Measurements from ENCODE around the gene NDFIP2.
A peak's percentile ranks its signal among the peaks of the same experiment; 100 is the strongest.
"Not testable (repeated sequence)": the region's sequence is repeated elsewhere in the genome, so short reads cannot be mapped to it uniquely, and the experiment has no call there.

NDFIP2 gene

GRCh38 chr13:79566118-79566517 is 85.2 kb downstream of the NDFIP2 start:
- Histone ChIP-seq H3K4me2 (ENCODE audit: insufficient read depth, low read length, poor library complexity, severe bottlenecking) (no peak overlapping the region), H2BK5ac (ENCODE audit: low read length) (no peak overlapping the region), H3K9me3 (replicated peaks in 1 of 2; ENCODE audit: control insufficient read depth in 2 of 2, insufficient read depth in 1 of 2, low read depth in 1 of 2, low read length in 2 of 2) (peaks cover 0 to 8% of the 10 kb centered on the region in 2 donors), H3K79me1 (ENCODE audit: low read depth, low read length) (no peaks in the 10 kb centered on the region), H2AK5ac (ENCODE audit: low read depth, low read length) (no peak overlapping the region), H3K18ac (ENCODE audit: low read length) (no peak overlapping the region), H2BK12ac (ENCODE audit: low read length) (no peak overlapping the region), H3K4ac (ENCODE audit: low read length) (no peak overlapping the region), H2BK120ac (ENCODE audit: low read depth, low read length) (no peak overlapping the region), H3K23ac (ENCODE audit: low read depth, low read length, poor library complexity) (no peak overlapping the region), H3K4me1 (ENCODE audit: control insufficient read depth in 2 of 2, insufficient read depth in 1 of 2, low read depth in 1 of 2, low read length in 2 of 2) (no peaks in the 10 kb centered on the region), H4K91ac (ENCODE audit: low read depth, low read length, poor library complexity) (no peak overlapping the region), H3K36me3 (replicated peaks in 1 of 2; ENCODE audit: control insufficient read depth in 2 of 2, insufficient read depth in 2 of 2, low read length in 2 of 2) (no peaks in the 10 kb centered on the region), H2BK15ac (ENCODE audit: low read length) (no peak overlapping the region), H3K27ac (replicated peaks; ENCODE audit: low read length) (no peak overlapping the region), H3K9ac (ENCODE audit: low read depth, low read length, poor library complexity) (no peak overlapping the region), H2AFZ (ENCODE audit: low read length) (no peak overlapping the region), H3K4me3 (ENCODE audit: low read length in 2 of 2) (no peak overlapping the region), H4K8ac (ENCODE audit: low read depth, low read length) (no peak overlapping the region), H3K14ac (ENCODE audit: low read length) (no peak overlapping the region), H3K27me3 (ENCODE audit: control insufficient read depth in 3 of 3, insufficient read depth in 3 of 3, low read depth in 1 of 3, low read length in 3 of 3) (no peaks in the 10 kb centered on the region)
- no peak for DNase-seq (ENCODE audit: low spot score)
- WGBS, 2 donors (ENCODE audit: extremely low coverage in 2 of 2, insufficient read length in 2 of 2, insufficient replicate concordance in 1 of 2): no CpG with 5 or more reads among the region's 2 CpGs

- no peak overlapping the region for H3K4me2 ChIP-seq (ENCODE audit: insufficient read depth, low read length, poor library complexity, severe bottlenecking)
Measured at GRCh38 chr13:79571147-79571546, 90.2 kb downstream of the NDFIP2 start.

GRCh38 chr13:79573892-79574291 is 92.9 kb downstream of the NDFIP2 start:
- not testable (repeated sequence) for H3K36me3 ChIP-seq (replicated peaks in 1 of 2; ENCODE audit: control insufficient read depth in 2 of 2, insufficient read depth in 2 of 2, low read length in 2 of 2); DNase-seq (ENCODE audit: low spot score)

More at GRCh38 chr13:79571147-79571546, 90.2 kb downstream of the NDFIP2 start:
- Histone ChIP-seq H2AK5ac (ENCODE audit: low read depth, low read length) (no peak overlapping the region), H2BK15ac (ENCODE audit: low read length) (no peak overlapping the region), H3K23ac (ENCODE audit: low read depth, low read length, poor library complexity) (no peak overlapping the region), H2BK12ac (ENCODE audit: low read length) (no peak overlapping the region), H2AFZ (ENCODE audit: low read length) (no peak overlapping the region), H3K79me1 (ENCODE audit: low read depth, low read length) (no peaks in the 10 kb centered on the region), H4K8ac (ENCODE audit: low read depth, low read length) (no peak overlapping the region), H3K27me3 (ENCODE audit: control insufficient read depth in 3 of 3, insufficient read depth in 3 of 3, low read depth in 1 of 3, low read length in 3 of 3) (no peaks in the 10 kb centered on the region), H3K4me3 (ENCODE audit: low read length in 2 of 2) (no peak overlapping the region), H3K27ac (replicated peaks; ENCODE audit: low read length) (no peak overlapping the region), H3K9ac (ENCODE audit: low read depth, low read length, poor library complexity) (no peak overlapping the region), H3K36me3 (replicated peaks in 1 of 2; ENCODE audit: control insufficient read depth in 2 of 2, insufficient read depth in 2 of 2, low read length in 2 of 2) (no peaks in the 10 kb centered on the region), H3K14ac (ENCODE audit: low read length) (no peak overlapping the region), H4K91ac (ENCODE audit: low read depth, low read length, poor library complexity) (no peak overlapping the region), H3K4ac (ENCODE audit: low read length) (no peak overlapping the region), H2BK120ac (ENCODE audit: low read depth, low read length) (no peak overlapping the region), H3K4me1 (ENCODE audit: control insufficient read depth in 2 of 2, insufficient read depth in 1 of 2, low read depth in 1 of 2, low read length in 2 of 2) (no peaks in the 10 kb centered on the region), H2BK5ac (ENCODE audit: low read length) (no peak overlapping the region), H3K18ac (ENCODE audit: low read length) (no peak overlapping the region), H3K9me3 (replicated peaks in 1 of 2; ENCODE audit: control insufficient read depth in 2 of 2, insufficient read depth in 1 of 2, low read depth in 1 of 2, low read length in 2 of 2) (no peaks in the 10 kb centered on the region)
- no CpG with 5 or more reads among the region's 1 CpG for WGBS, 2 donors (ENCODE audit: extremely low coverage in 2 of 2, insufficient read length in 2 of 2, insufficient replicate concordance in 1 of 2)
- no peak for DNase-seq (ENCODE audit: low spot score)

GRCh38 chr13:79581870-79582315 is 100.9 kb downstream of the NDFIP2 start:
- Histone ChIP-seq H3K27me3 (ENCODE audit: control insufficient read depth in 3 of 3, insufficient read depth in 3 of 3, low read depth in 1 of 3, low read length in 3 of 3) (no peaks in the 10 kb centered on the region), H3K27ac (replicated peaks; ENCODE audit: low read length) (no peak overlapping the region), H3K9ac (ENCODE audit: low read depth, low read length, poor library complexity) (no peak overlapping the region), H3K9me3 (replicated peaks in 1 of 2; ENCODE audit: control insufficient read depth in 2 of 2, insufficient read depth in 1 of 2, low read depth in 1 of 2, low read length in 2 of 2) (peaks cover 0 to 10% of the 10 kb centered on the region in 2 donors), H3K36me3 (replicated peaks in 1 of 2; ENCODE audit: control insufficient read depth in 2 of 2, insufficient read depth in 2 of 2, low read length in 2 of 2) (no peaks in the 10 kb centered on the region), H2AFZ (ENCODE audit: low read length) (peak overlapping the region; percentile 22), H3K4me1 (ENCODE audit: control insufficient read depth in 2 of 2, insufficient read depth in 1 of 2, low read depth in 1 of 2, low read length in 2 of 2) (peaks cover 0 to 2% of the 10 kb centered on the region in 2 donors), H2AK5ac (ENCODE audit: low read depth, low read length) (no peak overlapping the region), H4K8ac (ENCODE audit: low read depth, low read length) (no peak overlapping the region), H3K4ac (ENCODE audit: low read length) (no peak overlapping the region), H4K91ac (ENCODE audit: low read depth, low read length, poor library complexity) (no peak overlapping the region), H3K4me2 (ENCODE audit: insufficient read depth, low read length, poor library complexity, severe bottlenecking) (no peak overlapping the region), H2BK120ac (ENCODE audit: low read depth, low read length) (no peak overlapping the region), H2BK15ac (ENCODE audit: low read length) (no peak overlapping the region), H2BK5ac (ENCODE audit: low read length) (no peak overlapping the region), H3K18ac (ENCODE audit: low read length) (peak overlapping the region; percentile 67), H3K79me1 (ENCODE audit: low read depth, low read length) (no peaks in the 10 kb centered on the region), H3K23ac (ENCODE audit: low read depth, low read length, poor library complexity) (no peak overlapping the region), H2BK12ac (ENCODE audit: low read length) (no peak overlapping the region), H3K4me3 (ENCODE audit: low read length in 2 of 2) (no peak overlapping the region), H3K14ac (ENCODE audit: low read length) (no peak overlapping the region)
- DNase-seq (ENCODE audit: low spot score): no peak
- no CpG with 5 or more reads among the region's 4 CpGs for WGBS, 2 donors (ENCODE audit: extremely low coverage in 2 of 2, insufficient read length in 2 of 2, insufficient replicate concordance in 1 of 2)

More at GRCh38 chr13:79573892-79574291, 92.9 kb downstream of the NDFIP2 start:
- not testable (repeated sequence) for H3K4me2 ChIP-seq (ENCODE audit: insufficient read depth, low read length, poor library complexity, severe bottlenecking); H3K4ac ChIP-seq (ENCODE audit: low read length); H2AFZ ChIP-seq (ENCODE audit: low read length); H3K4me1 ChIP-seq (ENCODE audit: control insufficient read depth in 2 of 2, insufficient read depth in 1 of 2, low read depth in 1 of 2, low read length in 2 of 2); H2AK5ac ChIP-seq (ENCODE audit: low read depth, low read length); H2BK15ac ChIP-seq (ENCODE audit: low read length); H3K14ac ChIP-seq (ENCODE audit: low read length); H4K91ac ChIP-seq (ENCODE audit: low read depth, low read length, poor library complexity); H2BK12ac ChIP-seq (ENCODE audit: low read length); H3K18ac ChIP-seq (ENCODE audit: low read length); H2BK120ac ChIP-seq (ENCODE audit: low read depth, low read length); H3K9ac ChIP-seq (ENCODE audit: low read depth, low read length, poor library complexity); H2BK5ac ChIP-seq (ENCODE audit: low read length); H3K9me3 ChIP-seq (replicated peaks in 1 of 2; ENCODE audit: control insufficient read depth in 2 of 2, insufficient read depth in 1 of 2, low read depth in 1 of 2, low read length in 2 of 2); H4K8ac ChIP-seq (ENCODE audit: low read depth, low read length); H3K27ac ChIP-seq (replicated peaks; ENCODE audit: low read length); H3K79me1 ChIP-seq (ENCODE audit: low read depth, low read length); H3K4me3 ChIP-seq (ENCODE audit: low read length in 2 of 2); H3K27me3 ChIP-seq (ENCODE audit: control insufficient read depth in 3 of 3, insufficient read depth in 3 of 3, low read depth in 1 of 3, low read length in 3 of 3); H3K23ac ChIP-seq (ENCODE audit: low read depth, low read length, poor library complexity)
